Naive thymus-derived CD4-positive, alpha-beta T cell (primary cell): ENCODE measurements around the gene SPAG7. TPM values are rescaled to one million over a fixed set of nuclear protein-coding genes. Genes with fewer than 3 reads are reported as not detected.

Experiments
- ATAC-seq: fragments of 150-1000 bp; cut with Tn5 transposase; 2 replicates; pipeline ENCODE4 v1.10.0; 2021; ENCODE audit warnings: mild to moderate bottlenecking, moderate library complexity
- CTCF ChIA-PET: fragments of 350-600 bp; sonication (Branson Sonifier 250); formaldehyde crosslinking; loops from one replicate; lab custom pipeline; 2021; ENCODE audit warnings: antibody characterized with exemption; lab: Charles Lee
- POLR2A ChIA-PET: fragments of 350-600 bp; sonication (Branson Sonifier 250); formaldehyde crosslinking; loops from one replicate; lab custom pipeline; 2021; ENCODE audit warnings: antibody characterized with exemption, inconsistent platforms; lab: Charles Lee
- DNase-seq, 9 donors: peaks; one replicate each; pipeline versions ENCODE4 v3.0.0 to v3.0.0-alpha.2; 2020 to 2022; ENCODE audit warnings: mixed read lengths in 1 of 9
- H3K27ac ChIP-seq: one replicate; pipeline ENCODE4 v1.7.0; 2013; ENCODE audit warnings: mild to moderate bottlenecking, low read depth, low read length, moderate library complexity
- H3K27me3 ChIP-seq, 2 donors: one replicate each; pipeline ENCODE4 v1.7.0; 2013; ENCODE audit warnings: low read length in 2 of 2, mild to moderate bottlenecking in 2 of 2, moderate library complexity in 2 of 2; ENCODE audit not compliant: control insufficient read depth in 2 of 2, insufficient read depth in 2 of 2
- H3K36me3 ChIP-seq, 3 experiments: 1 replicate in 2 of 3; 2 replicates in 1 of 3; pipeline ENCODE4 v1.7.0; 2013; ENCODE audit warnings: low read length in 3 of 3, mild to moderate bottlenecking in 3 of 3, moderate library complexity in 1 of 3; ENCODE audit not compliant: insufficient read depth in 3 of 3, control insufficient read depth in 2 of 3
- H3K4me1 ChIP-seq, 2 donors: one replicate each; pipeline ENCODE4 v1.7.0; 2013; ENCODE audit warnings: low read length in 2 of 2, mild to moderate bottlenecking in 2 of 2, moderate library complexity in 1 of 2; ENCODE audit not compliant: control insufficient read depth in 2 of 2, insufficient read depth in 2 of 2
- H3K4me3 ChIP-seq: 2 replicates; pipeline ENCODE4 v1.7.0; 2013; ENCODE audit warnings: mild to moderate bottlenecking, low read length
- H3K9me3 ChIP-seq, 3 experiments: 1 replicate in 2 of 3; 2 replicates in 1 of 3; pipeline ENCODE4 v1.7.0; 2013; ENCODE audit warnings: low read length in 3 of 3; ENCODE audit not compliant: control insufficient read depth in 2 of 3
- H3K27ac Mint-ChIP-seq, 9 donors: one replicate each; pipeline ENCODE4 v1.8.0; 2020 to 2022; ENCODE audit warnings: mixed read lengths in 9 of 9, mild to moderate bottlenecking in 8 of 9, moderate library complexity in 5 of 9, inconsistent platforms in 2 of 9
- H3K27me3 Mint-ChIP-seq, 5 donors: one replicate each; pipeline ENCODE4 v1.8.0; 2021 to 2022; ENCODE audit warnings: mixed read lengths in 5 of 5, mild to moderate bottlenecking in 1 of 5
- H3K36me3 Mint-ChIP-seq, 5 donors: one replicate each; pipeline ENCODE4 v1.8.0; 2020 to 2022; ENCODE audit warnings: mixed read lengths in 5 of 5, mild to moderate bottlenecking in 3 of 5, inconsistent platforms in 1 of 5
- H3K4me1 Mint-ChIP-seq, 7 donors: one replicate each; pipeline ENCODE4 v1.8.0; 2020 to 2022; ENCODE audit warnings: mixed read lengths in 7 of 7, mild to moderate bottlenecking in 3 of 7, inconsistent platforms in 1 of 7
- H3K4me3 Mint-ChIP-seq, 10 donors: one replicate each; pipeline ENCODE4 v1.8.0; 2020 to 2022; ENCODE audit warnings: mild to moderate bottlenecking in 10 of 10, mixed read lengths in 10 of 10, moderate library complexity in 6 of 10, inconsistent platforms in 2 of 10
- H3K9me3 Mint-ChIP-seq, 11 donors: one replicate each; pipeline ENCODE4 v1.8.0; 2020 to 2022; ENCODE audit warnings: mixed read lengths in 11 of 11, mild to moderate bottlenecking in 4 of 11, inconsistent platforms in 1 of 11, moderate library complexity in 1 of 11
- intact Hi-C, 2 donors: fragments of 100-400 bp; cut with micrococcal nuclease; formaldehyde crosslinking; loops; one replicate each; pipeline ENCODE4 v1.15.1; 2023
- polyA plus RNA-seq, 2 donors: library from polyadenylated mRNA; unstranded; fragments of 300-500 nt; fragmentation: Illumina TruSeq; gene quantifications; one replicate each; pipeline ENCODE4 v1.2.3, GENCODE V29; 2021
- total RNA-seq, 6 experiments: library from RNA in 5 of 6; stranded (reverse) in 5 of 6; gene quantifications; 1 replicate in 5 of 6; 2 replicates in 1 of 6; pipeline ENCODE4 v1.2.3 and lab custom pipeline; 2021 to 2026

Gene SPAG7, protein sequence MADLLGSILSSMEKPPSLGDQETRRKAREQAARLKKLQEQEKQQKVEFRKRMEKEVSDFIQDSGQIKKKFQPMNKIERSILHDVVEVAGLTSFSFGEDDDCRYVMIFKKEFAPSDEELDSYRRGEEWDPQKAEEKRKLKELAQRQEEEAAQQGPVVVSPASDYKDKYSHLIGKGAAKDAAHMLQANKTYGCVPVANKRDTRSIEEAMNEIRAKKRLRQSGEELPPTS
- total RNA-seq = 10 to 100 TPM; 41.6 to 59.6 (median 42.6) TPM
- polyA plus RNA-seq = 100 to 1,000 TPM in 1 of 2 donors, 10 to 100 TPM in 1; 96.9 to 119 TPM
- 26.9 reads per million, percentile 57 among the genes with 10 or more reads in this experiment for total RNA-seq (lab: John Stamatoyannopoulos, UW)

- ATAC-seq (peak; percentile 85), DNase-seq (peak; percentile 87 to 98 (median 96))
- H3K36me3 ChIP-seq = peaks cover 0 to 36% (median 5%) of the 10 kb centered on the region in 3 experiments
- H3K9me3 ChIP-seq = no peaks in the 10 kb centered on the region
- Mint-ChIP-seq H3K27ac (peak within 1 kb of the TSS in 4 of 9 donors; percentile 72 to 90 (median 83)), H3K4me3 (no peak within 1 kb of the TSS), H3K9me3 (no peaks in the 10 kb centered on the region), H3K4me1 (peaks cover 15 to 32% (median 24%) of the 10 kb centered on the region in 7 donors), H3K27me3 (no peaks in the 10 kb centered on the region), H3K36me3 (peaks cover 3 to 35% (median 11%) of the 10 kb centered on the region in 5 donors)
- intact Hi-C loops = loop anchor here (1.0 to 5.0 kb wide), 16 partner anchors 12 to 602 kb away; partner anchors contain the start of genes ARRB2 (in 2 of the 2), CAMTA2 (in 2 of the 2), INCA1 (in 2 of the 2) and KIF1C (in 2 of the 2)
- H3K4me3 ChIP-seq = peak within 1 kb of the TSS; percentile 93
- peak within 1 kb of the TSS; percentile 79 for H3K27ac ChIP-seq
- ChIA-PET POLR2A (interaction anchor here (0.7 to 10.3 kb wide), 27 partner anchors 11 to 602 kb away, joined by 3 to 278 read pairs (median 3); partner anchors contain the start of genes ARRB2, C17orf107, CAMTA2 and CHRNE), CTCF (interaction anchor here (0.5 to 3.1 kb wide), 15 partner anchors 10 to 1123 kb away, joined by 3 to 13 read pairs (median 5); partner anchors contain the start of genes ENO3, PFN1, RNF167 and SLC25A11)
- no peaks in the 10 kb centered on the region for H3K27me3 ChIP-seq
- H3K4me1 ChIP-seq = peaks cover 17 to 22% of the 10 kb centered on the region in 2 donors
These were observed at the start of gene SPAG7 for GRCh38 chr17:4967539-4968485. TSS of gene SPAG7 (minus strand) at chr17:4967817. CDS start at chr17:4967804, 13 bp downstream.

DNA sequence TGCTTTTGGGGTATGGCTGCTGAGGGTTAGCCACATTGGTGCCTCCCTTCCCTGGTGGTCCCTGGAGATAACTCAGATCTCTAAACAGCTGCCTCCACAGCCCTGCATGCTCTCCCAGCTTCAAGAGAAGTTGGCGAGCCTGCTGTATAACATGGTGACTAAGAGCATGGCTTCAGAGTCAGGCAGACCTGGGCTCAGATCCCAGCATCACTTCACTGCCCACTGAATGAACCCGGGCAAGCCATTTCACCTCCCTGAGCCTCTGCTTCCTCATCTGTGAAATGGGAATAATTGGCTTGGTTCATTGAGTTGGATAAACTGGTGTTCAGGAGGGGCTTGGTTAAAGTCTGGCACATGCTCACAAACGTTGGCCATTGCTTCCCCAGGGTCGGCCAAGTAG lies 46.7 kb upstream of the SPAG7 start:
- CTCF ChIA-PET = no interaction called here
- DNase-seq (no peak), ATAC-seq (no peak)
- peaks cover 0 to 31% (median 0%) of the 10 kb centered on the region in 5 donors for H3K36me3 Mint-ChIP-seq
- no peak overlapping the region for H3K27ac Mint-ChIP-seq
- Histone ChIP-seq H3K4me1 (no peaks in the 10 kb centered on the region), H3K9me3 (no peaks in the 10 kb centered on the region), H3K27me3 (no peaks in the 10 kb centered on the region), H3K4me3 (no peak overlapping the region), H3K36me3 (peaks cover 0 to 27% (median 0%) of the 10 kb centered on the region in 3 experiments), H3K27ac (no peak overlapping the region)
- POLR2A ChIA-PET = interaction anchor here (1.9 kb wide), 1 partner anchor 16 kb away, joined by 5 read pairs; the partner anchor contains the start of genes INCA1 and KIF1C
- intact Hi-C loops = no loop called here
- no peaks in the 10 kb centered on the region for H3K9me3 Mint-ChIP-seq
- peaks cover 0 to 18% (median 5%) of the 10 kb centered on the region in 7 donors for H3K4me1 Mint-ChIP-seq
- H3K4me3 Mint-ChIP-seq = no peak overlapping the region
- no peaks in the 10 kb centered on the region for H3K27me3 Mint-ChIP-seq

DNA sequence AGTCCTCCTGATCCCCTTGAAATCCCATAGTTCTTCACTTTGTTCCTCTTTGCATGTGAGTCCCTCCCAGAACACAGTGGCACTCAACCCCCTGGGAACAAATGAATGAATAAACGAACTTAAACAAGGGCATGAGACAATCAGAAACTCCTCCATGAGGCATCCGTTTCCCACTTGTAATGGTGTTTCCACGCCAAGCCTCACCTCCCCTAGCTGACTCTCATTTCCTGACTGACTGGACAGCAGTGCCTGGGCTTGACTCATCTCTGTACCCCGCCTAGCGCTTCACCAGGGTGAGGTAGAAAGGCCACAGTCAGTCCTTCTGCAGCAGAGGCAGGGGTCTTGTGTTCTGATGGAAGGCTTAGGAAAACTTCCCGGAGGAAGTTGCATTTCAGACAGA lies 44.3 kb upstream of the SPAG7 start:
- peaks cover 6 to 46% (median 10%) of the 10 kb centered on the region in 5 donors for H3K36me3 Mint-ChIP-seq
- H3K27me3 Mint-ChIP-seq = no peaks in the 10 kb centered on the region
- H3K9me3 ChIP-seq = no peaks in the 10 kb centered on the region
- no peak overlapping the region for H3K4me3 ChIP-seq
- H3K27ac Mint-ChIP-seq = peak overlapping the region in 2 of 9 donors; percentile 38 to 64
- no peaks in the 10 kb centered on the region for H3K9me3 Mint-ChIP-seq
- intact Hi-C loops = no loop called here
- H3K27ac ChIP-seq = no peak overlapping the region
- CTCF ChIA-PET = no interaction called here
- no peaks in the 10 kb centered on the region for H3K27me3 ChIP-seq
- peaks cover 0 to 11% (median 2%) of the 10 kb centered on the region in 7 donors for H3K4me1 Mint-ChIP-seq
- DNase-seq = no peak
- no peak overlapping the region for H3K4me3 Mint-ChIP-seq
- POLR2A ChIA-PET = no interaction called here
- H3K4me1 ChIP-seq = no peaks in the 10 kb centered on the region
- H3K36me3 ChIP-seq = peaks cover 0 to 43% (median 0%) of the 10 kb centered on the region in 3 experiments
- no peak for ATAC-seq

DNA sequence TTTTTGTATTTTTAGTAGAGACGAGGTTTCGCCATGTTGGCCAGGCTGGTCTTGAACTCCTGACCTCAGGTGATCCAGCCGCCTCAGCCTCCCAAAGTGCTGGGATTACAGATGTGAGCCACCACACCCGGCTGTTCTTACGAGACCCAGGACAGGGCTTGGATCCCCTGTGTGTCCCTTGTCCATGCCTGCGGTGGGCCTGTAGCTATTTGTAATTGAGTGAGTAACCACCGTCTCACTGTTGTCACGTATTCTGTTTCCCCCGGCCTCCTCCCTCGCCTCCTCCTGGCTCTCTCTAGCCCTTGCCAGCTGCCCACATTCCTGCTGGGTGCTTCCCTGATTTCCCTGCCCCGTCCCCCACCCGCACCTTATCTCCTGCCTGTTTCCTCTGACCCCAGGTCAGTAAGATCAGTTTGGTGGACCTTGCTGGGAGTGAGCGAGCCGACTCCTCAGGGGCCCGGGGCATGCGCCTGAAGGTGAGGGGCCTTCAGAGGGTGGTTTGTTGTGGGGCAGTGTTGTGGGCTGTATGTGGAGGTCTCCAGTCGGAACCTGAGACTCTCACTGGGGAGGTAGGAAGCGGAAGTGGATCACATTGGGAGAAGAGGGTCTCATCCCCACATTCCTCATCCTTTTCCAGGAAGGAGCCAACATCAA lies 35.7 kb upstream of the SPAG7 start:
- POLR2A ChIA-PET = no interaction called here
- DNase-seq (no peak), ATAC-seq (no peak)
- H3K4me1 ChIP-seq = peaks cover 4 to 8% of the 10 kb centered on the region in 2 donors
- H3K4me3 ChIP-seq = no peak overlapping the region
- no peak overlapping the region for H3K27ac ChIP-seq
- H3K9me3 ChIP-seq = no peaks in the 10 kb centered on the region
- H3K27me3 ChIP-seq = no peaks in the 10 kb centered on the region
- Mint-ChIP-seq H3K4me3 (no peak overlapping the region), H3K36me3 (peaks cover 23 to 50% (median 27%) of the 10 kb centered on the region in 5 donors), H3K27me3 (no peaks in the 10 kb centered on the region), H3K4me1 (peaks cover 11 to 22% (median 17%) of the 10 kb centered on the region in 7 donors), H3K9me3 (no peaks in the 10 kb centered on the region), H3K27ac (no peak overlapping the region)
- CTCF ChIA-PET = no interaction called here
- H3K36me3 ChIP-seq = peaks cover 0 to 57% (median 5%) of the 10 kb centered on the region in 3 experiments
- intact Hi-C loops = no loop called here

- Histone ChIP-seq H3K4me1 (peaks cover 6 to 8% of the 10 kb centered on the region in 2 donors), H3K27ac (no peak overlapping the region), H3K4me3 (no peak overlapping the region), H3K36me3 (peaks cover 0 to 48% (median 5%) of the 10 kb centered on the region in 3 experiments), H3K27me3 (no peaks in the 10 kb centered on the region), H3K9me3 (no peaks in the 10 kb centered on the region)
- no peaks in the 10 kb centered on the region for H3K9me3 Mint-ChIP-seq
- peaks cover 15 to 41% (median 21%) of the 10 kb centered on the region in 5 donors for H3K36me3 Mint-ChIP-seq
- intact Hi-C loops = no loop called here
- ATAC-seq = no peak
- ChIA-PET POLR2A (no interaction called here), CTCF (interaction anchor here (1.3 kb wide), 1 partner anchor 60 kb away, joined by 4 read pairs; no protein-coding TSS in a partner anchor)
- no peaks in the 10 kb centered on the region for H3K27me3 Mint-ChIP-seq
- H3K4me1 Mint-ChIP-seq = peaks cover 11 to 22% (median 17%) of the 10 kb centered on the region in 7 donors
- DNase-seq = no peak
- H3K4me3 Mint-ChIP-seq = no peak overlapping the region
- H3K27ac Mint-ChIP-seq = peak overlapping the region in 1 of 9 donors; percentile 30
These were observed 34.6 kb upstream of the SPAG7 start for GRCh38 chr17:5002121-5002788.
